Measurements from ENCODE around the gene SORCS2.

The SORCS2 gene

DNA sequence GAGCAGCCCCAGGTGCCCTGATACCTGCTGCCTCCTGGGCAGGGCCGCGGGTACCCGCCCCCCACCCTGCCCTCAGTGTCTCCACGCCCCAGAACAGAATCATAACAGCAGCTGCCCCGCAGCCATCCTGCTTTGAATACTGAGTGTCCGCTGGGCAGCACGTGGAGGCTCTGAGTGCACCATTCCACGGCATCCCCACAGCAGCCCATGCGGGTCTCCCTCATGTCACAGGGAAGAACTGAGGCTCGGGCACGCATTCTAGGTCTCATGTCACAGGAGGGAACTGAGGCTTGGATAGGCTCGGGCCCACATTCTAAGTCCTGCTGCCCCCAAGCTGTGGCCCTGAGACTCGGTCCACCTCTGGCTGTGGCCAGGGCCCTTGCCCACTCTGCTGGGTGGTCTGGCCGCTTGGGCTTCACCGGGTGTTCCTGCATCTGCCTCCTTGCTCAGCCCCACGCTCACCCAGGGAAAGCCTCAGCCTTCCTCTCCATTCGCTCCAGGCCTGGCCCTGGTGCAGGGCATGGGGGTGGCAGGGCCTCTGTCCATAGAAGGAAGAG, 464.0 kb downstream of the SORCS2 start:
- TF ChIP-seq SUZ12 (IDR thresholded peaks at IDR 0.05; ENCODE audit: extremely low read depth, insufficient read depth, insufficient read length) (no peak), YY1 (IDR thresholded peaks at IDR 0.05; ENCODE audit: insufficient read depth, insufficient read length) (no peak), ZNF274 (IDR thresholded peaks at IDR 0.05; ENCODE audit: low read depth, low read length) (no peak)
- H3K4me3 ChIP-seq (ENCODE audit: insufficient read length, low read depth) = no peak overlapping the region
- no peaks in the 10 kb centered on the region for H3K9me3 ChIP-seq (ENCODE audit: insufficient read depth, low read length)
- peaks cover 47% of the 10 kb centered on the region for H3K4me1 ChIP-seq (ENCODE audit: insufficient read depth, insufficient read length)
- H3K9ac ChIP-seq (ENCODE audit: insufficient read length, low read depth) = no peak overlapping the region
- no peak for DNase-seq (ENCODE audit: low read depth, low spot score)
- no peaks in the 10 kb centered on the region for H3K27me3 ChIP-seq (ENCODE audit: insufficient read depth, insufficient read length)
- no peaks in the 10 kb centered on the region for H3K36me3 ChIP-seq (ENCODE audit: insufficient read depth, insufficient read length, low read length)

DNA sequence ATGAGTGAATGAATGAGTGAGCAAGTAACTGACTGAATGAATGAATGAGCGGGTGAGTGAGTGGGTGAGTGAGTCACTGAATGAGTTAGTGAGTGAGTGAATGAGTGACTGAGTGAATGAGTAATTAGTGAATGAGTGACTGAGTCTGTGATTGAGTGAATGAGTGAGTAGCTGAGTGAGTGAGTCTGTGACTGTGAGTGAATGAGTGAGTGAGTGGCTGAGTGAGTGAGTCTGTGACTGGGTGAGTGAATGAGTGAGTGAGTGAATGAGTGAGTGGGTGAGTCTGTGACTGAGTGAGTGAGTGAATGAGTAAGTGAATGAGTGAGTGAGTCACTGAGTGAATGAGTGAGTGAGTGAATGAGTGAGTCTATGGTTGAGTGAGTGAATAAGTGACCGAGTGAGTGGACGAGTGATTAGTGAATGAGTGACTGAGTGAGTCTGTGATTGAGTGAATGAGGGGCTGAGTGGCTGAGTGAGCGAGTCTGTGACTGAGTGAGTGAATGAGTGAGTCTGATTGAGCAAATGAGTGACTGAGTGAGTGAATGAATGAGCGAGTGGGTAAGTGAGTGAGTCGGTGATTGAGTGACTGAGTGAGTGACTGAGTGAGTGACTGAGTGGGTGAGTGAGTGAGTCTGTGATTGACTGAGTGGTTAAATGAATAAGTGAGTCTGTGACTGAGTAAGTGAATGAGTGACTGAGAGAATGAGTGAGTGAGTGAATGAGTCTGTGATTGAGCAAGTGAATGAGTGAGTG, 465.4 kb downstream of the SORCS2 start:
- TF ChIP-seq SUZ12 (IDR thresholded peaks at IDR 0.05; ENCODE audit: extremely low read depth, insufficient read depth, insufficient read length) (no peak), YY1 (IDR thresholded peaks at IDR 0.05; ENCODE audit: insufficient read depth, insufficient read length) (no peak), ZNF274 (IDR thresholded peaks at IDR 0.05; ENCODE audit: low read depth, low read length) (no peak)
- Histone ChIP-seq H3K9ac (ENCODE audit: insufficient read length, low read depth) (no peak overlapping the region), H3K27me3 (ENCODE audit: insufficient read depth, insufficient read length) (no peaks in the 10 kb centered on the region), H3K36me3 (ENCODE audit: insufficient read depth, insufficient read length, low read length) (no peaks in the 10 kb centered on the region), H3K4me1 (ENCODE audit: insufficient read depth, insufficient read length) (peaks cover 43% of the 10 kb centered on the region), H3K4me3 (ENCODE audit: insufficient read length, low read depth) (no peak overlapping the region), H3K9me3 (ENCODE audit: insufficient read depth, low read length) (no peaks in the 10 kb centered on the region)
- DNase-seq (ENCODE audit: low read depth, low spot score) = no peak

GRCh38 chr4:7658341-7659204, 466.2 kb downstream of the SORCS2 start:
- Histone ChIP-seq H3K9ac (ENCODE audit: insufficient read length, low read depth) (no peak overlapping the region), H3K27me3 (ENCODE audit: insufficient read depth, insufficient read length) (no peaks in the 10 kb centered on the region)
- DNase-seq (ENCODE audit: low read depth, low spot score) = no peak

DNA sequence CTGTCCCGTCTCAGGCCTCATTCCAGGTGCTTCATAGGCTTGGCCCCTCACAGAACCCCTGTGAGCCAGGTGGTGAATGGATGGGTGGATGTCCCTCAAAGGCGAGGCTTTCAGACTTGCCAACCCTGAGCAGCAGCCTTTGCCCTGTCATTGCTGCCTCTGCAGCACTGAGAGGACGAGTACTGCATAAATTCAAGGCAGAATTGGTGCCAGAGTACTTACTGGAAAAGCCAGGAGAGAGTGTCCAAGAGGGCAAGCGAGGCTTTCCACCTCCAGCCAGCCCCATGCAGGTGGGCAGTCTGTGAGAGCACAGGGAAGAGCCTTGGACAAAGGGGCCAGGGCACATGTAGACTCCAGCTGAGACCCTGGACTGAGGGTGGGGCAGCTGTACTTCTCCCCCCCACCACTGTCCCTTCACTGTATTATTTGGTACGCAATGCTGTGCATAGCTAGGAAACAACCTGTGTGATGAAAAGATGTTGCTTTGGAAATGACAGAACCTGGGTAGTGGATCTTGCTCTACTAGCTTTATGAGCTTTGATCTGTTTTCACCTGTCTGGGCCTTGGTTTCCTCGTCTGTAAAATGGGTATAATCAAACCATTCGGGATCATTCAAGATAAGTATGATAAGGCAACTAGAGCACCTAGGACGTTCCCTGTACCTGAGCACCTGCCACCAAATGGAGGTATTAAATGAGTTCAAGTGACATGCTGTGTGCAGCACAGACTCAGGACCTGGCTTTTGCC, 467.3 kb downstream of the SORCS2 start:
- Histone ChIP-seq H3K4me1 (ENCODE audit: insufficient read depth, insufficient read length) (peaks cover 37% of the 10 kb centered on the region), H3K9me3 (ENCODE audit: insufficient read depth, low read length) (no peaks in the 10 kb centered on the region), H3K36me3 (ENCODE audit: insufficient read depth, insufficient read length, low read length) (no peaks in the 10 kb centered on the region), H3K9ac (ENCODE audit: insufficient read length, low read depth) (no peak overlapping the region), H3K4me3 (ENCODE audit: insufficient read length, low read depth) (no peak overlapping the region), H3K27me3 (ENCODE audit: insufficient read depth, insufficient read length) (no peaks in the 10 kb centered on the region)
- TF ChIP-seq YY1 (IDR thresholded peaks at IDR 0.05; ENCODE audit: insufficient read depth, insufficient read length) (no peak), SUZ12 (IDR thresholded peaks at IDR 0.05; ENCODE audit: extremely low read depth, insufficient read depth, insufficient read length) (no peak), ZNF274 (IDR thresholded peaks at IDR 0.05; ENCODE audit: low read depth, low read length) (no peak)
- DNase-seq (ENCODE audit: low read depth, low spot score) = no peak

More at GRCh38 chr4:7658341-7659204, 466.2 kb downstream of the SORCS2 start:
- Histone ChIP-seq H3K36me3 (ENCODE audit: insufficient read depth, insufficient read length, low read length) (no peaks in the 10 kb centered on the region), H3K4me1 (ENCODE audit: insufficient read depth, insufficient read length) (peaks cover 44% of the 10 kb centered on the region), H3K9me3 (ENCODE audit: insufficient read depth, low read length) (no peaks in the 10 kb centered on the region), H3K4me3 (ENCODE audit: insufficient read length, low read depth) (no peak overlapping the region)
- TF ChIP-seq SUZ12 (IDR thresholded peaks at IDR 0.05; ENCODE audit: extremely low read depth, insufficient read depth, insufficient read length) (no peak), ZNF274 (IDR thresholded peaks at IDR 0.05; ENCODE audit: low read depth, low read length) (no peak), YY1 (IDR thresholded peaks at IDR 0.05; ENCODE audit: insufficient read depth, insufficient read length) (no peak)

GRCh38 chr4:7660176-7661039, 468.1 kb downstream of the SORCS2 start:
- TF ChIP-seq SUZ12 (IDR thresholded peaks at IDR 0.05; ENCODE audit: extremely low read depth, insufficient read depth, insufficient read length) (no peak), YY1 (IDR thresholded peaks at IDR 0.05; ENCODE audit: insufficient read depth, insufficient read length) (no peak), ZNF274 (IDR thresholded peaks at IDR 0.05; ENCODE audit: low read depth, low read length) (no peak)
- Histone ChIP-seq H3K4me3 (ENCODE audit: insufficient read length, low read depth) (no peak overlapping the region), H3K36me3 (ENCODE audit: insufficient read depth, insufficient read length, low read length) (no peaks in the 10 kb centered on the region), H3K9me3 (ENCODE audit: insufficient read depth, low read length) (no peaks in the 10 kb centered on the region), H3K9ac (ENCODE audit: insufficient read length, low read depth) (no peak overlapping the region), H3K4me1 (ENCODE audit: insufficient read depth, insufficient read length) (peaks cover 32% of the 10 kb centered on the region), H3K27me3 (ENCODE audit: insufficient read depth, insufficient read length) (no peaks in the 10 kb centered on the region)
- no peak for DNase-seq (ENCODE audit: low read depth, low spot score)

GRCh38 chr4:7661066-7661748, 468.9 kb downstream of the SORCS2 start:
- TF ChIP-seq ZNF274 (IDR thresholded peaks at IDR 0.05; ENCODE audit: low read depth, low read length) = no peak
- TF ChIP-seq YY1 (IDR thresholded peaks at IDR 0.05; ENCODE audit: insufficient read depth, insufficient read length) = no peak
- TF ChIP-seq SUZ12 (IDR thresholded peaks at IDR 0.05; ENCODE audit: extremely low read depth, insufficient read depth, insufficient read length) = no peak
- no peaks in the 10 kb centered on the region for H3K36me3 ChIP-seq (ENCODE audit: insufficient read depth, insufficient read length, low read length)
- H3K4me1 ChIP-seq (ENCODE audit: insufficient read depth, insufficient read length) = peaks cover 24% of the 10 kb centered on the region
- H3K27me3 ChIP-seq (ENCODE audit: insufficient read depth, insufficient read length) = no peaks in the 10 kb centered on the region
- no peak for DNase-seq (ENCODE audit: low read depth, low spot score)
- no peak overlapping the region for H3K9ac ChIP-seq (ENCODE audit: insufficient read length, low read depth)
- H3K9me3 ChIP-seq (ENCODE audit: insufficient read depth, low read length) = no peaks in the 10 kb centered on the region
- H3K4me3 ChIP-seq (ENCODE audit: insufficient read length, low read depth) = no peak overlapping the region
